K562 (cell line): ENCODE measurements around the gene C6orf141. TPM values are rescaled to one million over a fixed set of nuclear protein-coding genes. Genes with fewer than 3 reads are reported as not detected.

ENCODE experiments used
- ATAC-seq: fragments of 200-7000 bp; cut with Tn5 transposase; 3 replicates; pipeline ENCODE4 v1.9.1; 2020; ENCODE audit warnings: moderate library complexity
- BruUV-seq: library from RNA; stranded (reverse); fragments of 400-500 nt; replicated peaks from 2 replicates; lab custom pipeline; 2021; lab: Mats Ljungman, UMichigan
- CTCF ChIA-PET: fragments of 300-600 bp; formaldehyde crosslinking; extraction: SDS; loops from one replicate; lab custom pipeline; 2021; ENCODE audit warnings: low intra/inter-chr PET ratio; lab: Yijun Ruan, JAX
- POLR2A ChIA-PET: fragments of 300-600, 350-650 bp; sonication (Branson Sonifier 250); formaldehyde crosslinking; extraction: SDS; loops from one replicate; lab custom pipeline; 2021; ENCODE audit warnings: antibody characterized with exemption, inconsistent platforms; lab: Yijun Ruan, JAX
- DNase-seq, 4 experiments: peaks; one replicate each; pipeline versions ENCODE4 v3.0.0 to v3.0.0-alpha.2; 2011 to 2018; ENCODE audit warnings: low spot score in 3 of 4, mixed read lengths in 3 of 4; ENCODE audit errors: extremely low read depth in 1 of 4
- FAIRE-seq: peaks from 2 replicates; lab custom pipeline; 2011; peaks lifted over from hg19 to GRCh38; lab: Jason Lieb, UNC
- H2AFZ ChIP-seq: 2 replicates; pipeline ENCODE4 v1.6.0; 2011; ENCODE audit warnings: low read depth, low read length, control low read depth, inconsistent platforms
- H3K27ac ChIP-seq: fragments of 200-600 bp; 3 replicates; pipeline ENCODE4 v1.8.0; 2011; ENCODE audit warnings: low read depth, mild to moderate bottlenecking, control low read depth, inconsistent platforms, low read length, moderate library complexity, mixed read lengths; ENCODE audit errors: extremely low read depth
- H3K27me3 ChIP-seq, 2 experiments: fragments of 300-600 bp in 1 of 2; 2 replicates in 1 of 2; 3 replicates in 1 of 2; pipeline versions ENCODE4 v1.6.0 to v1.8.0; 2011; ENCODE audit warnings: inconsistent platforms in 2 of 2, low read length in 2 of 2, mild to moderate bottlenecking in 1 of 2, mixed read lengths in 1 of 2, moderate library complexity in 1 of 2; ENCODE audit not compliant: control insufficient read depth in 2 of 2, insufficient read depth in 2 of 2
- H3K36me3 ChIP-seq: fragments of 300-600 bp; 3 replicates; pipeline ENCODE4 v1.8.0; 2011; ENCODE audit warnings: mild to moderate bottlenecking, low read length, inconsistent platforms; ENCODE audit not compliant: control insufficient read depth, insufficient read depth
- H3K4me1 ChIP-seq, 2 experiments: fragments of 200-600 bp in 1 of 2; replicated peaks in 1 of 2; 2 replicates in 1 of 2; 3 replicates in 1 of 2; pipeline versions ENCODE4 v1.5.1 to v1.8.0; 2011; ENCODE audit warnings: inconsistent platforms in 2 of 2, low read length in 2 of 2, mild to moderate bottlenecking in 1 of 2, mixed read lengths in 1 of 2, moderate library complexity in 1 of 2; ENCODE audit not compliant: control insufficient read depth in 2 of 2, insufficient read depth in 2 of 2
- H3K4me2 ChIP-seq: 2 replicates; pipeline ENCODE4 v1.6.1; 2011; ENCODE audit warnings: low read length, control low read depth, inconsistent platforms, mixed read lengths; ENCODE audit not compliant: insufficient read depth
- H3K4me3 ChIP-seq: fragments of 200-600 bp; sonication (generic), shearing (Covaris generic); 2 replicates; pipeline ENCODE4 v1.5.1; 2016; ENCODE audit warnings: control low read depth, inconsistent platforms
- H3K79me2 ChIP-seq: fragments of 200-600 bp; 3 replicates; pipeline ENCODE4 v1.8.0; 2011; ENCODE audit warnings: low read length, inconsistent platforms; ENCODE audit not compliant: control insufficient read depth, insufficient read depth
- H3K9ac ChIP-seq, 2 experiments: 2 replicates each; pipeline versions ENCODE4 v1.6.0 to v1.6.1; 2011; ENCODE audit warnings: low read depth in 2 of 2, low read length in 2 of 2, control low read depth in 1 of 2, inconsistent platforms in 1 of 2, mild to moderate bottlenecking in 1 of 2, mixed read lengths in 1 of 2; ENCODE audit not compliant: insufficient read depth in 1 of 2
- H3K9me1 ChIP-seq: one replicate; pipeline ENCODE4 v1.6.0; 2011; ENCODE audit warnings: inconsistent platforms, mild to moderate bottlenecking, low read length, moderate library complexity; ENCODE audit not compliant: control insufficient read depth, insufficient read depth
- H3K9me3 ChIP-seq: replicated peaks from 2 replicates; pipeline ENCODE4 v1.5.1; 2011; ENCODE audit warnings: low read depth, low read length, inconsistent platforms; ENCODE audit not compliant: control insufficient read depth, insufficient read depth
- H4K20me1 ChIP-seq: replicated peaks from 2 replicates; pipeline ENCODE4 v1.6.1; 2011; ENCODE audit warnings: low read length, inconsistent platforms, mixed read lengths; ENCODE audit not compliant: control insufficient read depth, insufficient read depth
- CUX1 ChIP-seq: fragments of 200-800 bp; sonication (Bioruptor generic); IDR thresholded peaks from 2 replicates; pipeline ENCODE4 v1.6.1; 2016; ENCODE audit warnings: missing genetic modification characterization, missing compliant biosample characterization
- DMBX1 ChIP-seq: fragments of 250-450 bp; sonication (Bioruptor Pico); IDR thresholded peaks from 2 replicates; pipeline ENCODE4 v1.8.0; 2022; ENCODE audit warnings: inconsistent platforms, mild to moderate bottlenecking, moderate library complexity, borderline replicate concordance
- EWSR1 ChIP-seq: fragments of 450-650 bp; IDR thresholded peaks from 2 replicates; pipeline ENCODE4 v1.6.1; 2018; ENCODE audit warnings: borderline replicate concordance, mild to moderate bottlenecking, low read depth, moderate library complexity; ENCODE audit not compliant: partially characterized antibody
- FOS ChIP-seq: IDR thresholded peaks from 3 replicates; pipeline ENCODE4 v1.6.1; 2011; ENCODE audit not compliant: insufficient read length; ENCODE audit errors: extremely low read depth
- HDGF ChIP-seq: fragments of 450-650 bp; IDR thresholded peaks from 2 replicates; pipeline ENCODE4 v1.6.1; 2016
- JUN ChIP-seq, 2 experiments: sonication (generic) in 1 of 2; formaldehyde crosslinking in 1 of 2; IDR thresholded peaks; 2 replicates each; pipeline versions ENCODE4 v1.6.1 to v1.8.0; 2012 to 2022; ENCODE audit warnings: borderline replicate concordance in 2 of 2, mild to moderate bottlenecking in 2 of 2, improper control_type of control experiment in 1 of 2, low read depth in 1 of 2, low read length in 1 of 2, missing genetic modification reagents in 1 of 2
- LARP7 ChIP-seq: fragments of 450-650 bp; IDR thresholded peaks from 2 replicates; pipeline ENCODE4 v1.6.1; 2016
- NUFIP1 ChIP-seq: fragments of 450-650 bp; IDR thresholded peaks from 2 replicates; pipeline ENCODE4 v1.6.1; 2018; ENCODE audit not compliant: partially characterized antibody
- RAD51 ChIP-seq: fragments of 450-650 bp; IDR thresholded peaks from 2 replicates; pipeline ENCODE4 v1.7.1; 2016; ENCODE audit warnings: low read depth, mild to moderate bottlenecking, borderline replicate concordance
- SIN3A ChIP-seq, 2 experiments: fragments of 150-350 bp in 1 of 2; IDR thresholded peaks; 2 replicates each; pipeline ENCODE4 v1.6.1; 2011 to 2016; ENCODE audit warnings: borderline replicate concordance in 2 of 2, low read depth in 2 of 2, low read length in 2 of 2, mild to moderate bottlenecking in 2 of 2, moderate library complexity in 2 of 2; ENCODE audit not compliant: control insufficient read depth in 1 of 2
- SMAD2 ChIP-seq: fragments of 150-350 bp; IDR thresholded peaks from 2 replicates; pipeline ENCODE4 v1.6.1; 2014; ENCODE audit warnings: low read depth, mild to moderate bottlenecking, low read length
- TFE3 ChIP-seq: fragments of 450-650 bp; formaldehyde crosslinking; IDR thresholded peaks from 2 replicates; pipeline ENCODE4 v1.4.0; 2020; ENCODE audit warnings: mild to moderate bottlenecking, mixed read lengths
- ZNF436 ChIP-seq: fragments of 250-450, 450-650 bp; sonication (Bioruptor Pico); formaldehyde crosslinking; IDR thresholded peaks from 2 replicates; pipeline ENCODE4 v1.7.0; 2020; ENCODE audit warnings: mild to moderate bottlenecking
- ZNF639 ChIP-seq, 2 experiments: fragments of 200-800 bp in 1 of 2; sonication (Bioruptor generic) in 1 of 2; sonication (generic) in 1 of 2; formaldehyde crosslinking in 1 of 2; IDR thresholded peaks in 1 of 2; conservative IDR thresholded peaks in 1 of 2; 2 replicates each; pipeline versions ENCODE4 v1.5.0 to v1.6.1; 2016 to 2020; ENCODE audit warnings: missing compliant biosample characterization in 1 of 2, missing genetic modification characterization in 1 of 2, missing genetic modification reagents in 1 of 2
- in situ Hi-C: fragments of 300-500 bp; cut with MboI; formaldehyde crosslinking; loops from 4 replicates; pipeline ENCODE4 v1.15.0; 2018; ENCODE audit warnings: inconsistent platforms, mixed read lengths
- intact Hi-C: fragments of 100-400 bp; cut with micrococcal nuclease; formaldehyde crosslinking; loops from 2 replicates; pipeline ENCODE4 v1.14.2; 2022
- polyA plus RNA-seq, 8 experiments: library from polyadenylated mRNA; depleted of rRNA in 4 of 8; stranded (reverse) in 5 of 8; unstranded in 3 of 8; fragments of >200 nt; fragmentation: Nextera tagmentation in 2 of 8; fragmentation: Illumina TruSeq in 1 of 8; extraction: Ambion mirVana in 2 of 8; extraction: Trizol in 1 of 8; gene quantifications; 2 replicates each; pipeline versions ENCODE4 v1.2.1 to v1.2.3, GENCODE V29; 2011 to 2014; ENCODE audit warnings: inconsistent platforms in 1 of 8, missing spikeins in 1 of 8
- total RNA-seq, 7 experiments: library from RNA; depleted of rRNA in 6 of 7; stranded (reverse); fragments of >200 nt in 6 of 7; fragmentation: Illumina TruSeq in 2 of 7; extraction: Trizol in 2 of 7; gene quantifications; 2 replicates each; pipeline versions ENCODE4 v1.2.1 to v1.2.3, GENCODE V29; 2011 to 2021; ENCODE audit warnings: low replicate concordance in 1 of 7

Gene C6orf141
- total and polyA plus RNA-seq, 9 of the 15 experiments (the other 6 are each of a cell fraction or from before 2014, with no cell fraction given) = not detected

GRCh38 chr6:49558238-49558637 lies 7.8 kb downstream of the C6orf141 start:
- BruUV-seq = no TSS peak
- H3K4me3 ChIP-seq = no peak overlapping the region
- no peak overlapping the region for H3K27ac ChIP-seq
- CTCF ChIA-PET = no interaction called here
- in situ Hi-C loops (no loop called here), intact Hi-C loops (no loop called here)
- no peaks in the 10 kb centered on the region for H4K20me1 ChIP-seq
- H3K79me2 ChIP-seq = no peaks in the 10 kb centered on the region
- H3K27me3 ChIP-seq = no peaks in the 10 kb centered on the region
- ATAC-seq (no peak), DNase-seq (no peak), FAIRE-seq (no peak)
- no peaks in the 10 kb centered on the region for H3K9me1 ChIP-seq
- H3K4me2 ChIP-seq = no peak overlapping the region
- peaks cover 0 to 8% of the 10 kb centered on the region in 2 experiments; a peak in 3 of 5 replicates for H3K4me1 ChIP-seq
- H3K36me3 ChIP-seq = no peaks in the 10 kb centered on the region
- no peaks in the 10 kb centered on the region for H3K9me3 ChIP-seq
- no peak overlapping the region for H2AFZ ChIP-seq
- POLR2A ChIA-PET = interaction anchor here (0.9 to 1.1 kb wide), 2 partner anchors 10 to 343 kb away, joined by 3 to 4 read pairs; no protein-coding TSS in a partner anchor
- no peak overlapping the region for H3K9ac ChIP-seq
- no peak for TF ChIP-seq LARP7
- no peak for TF ChIP-seq NUFIP1
- no peak for TF ChIP-seq TFE3 (CRISPR knock-in tag)
- no peak for TF ChIP-seq SMAD2
- TF ChIP-seq ZNF639 (CRISPR knock-in tag; conservative IDR thresholded peaks at IDR 0.05 in 1 of 2, IDR thresholded peaks at IDR 0.05 in 1 of 2) = no peak
- TF ChIP-seq ZNF436 (CRISPR knock-in tag) = no peak
- no peak for TF ChIP-seq CUX1
- no peak for TF ChIP-seq HDGF
- TF ChIP-seq RAD51 = no peak
- TF ChIP-seq DMBX1 = no peak
- no peak for TF ChIP-seq JUN (IDR thresholded peaks at IDR 0.05; ENCODE audit: borderline replicate concordance, low read depth, low read length)
- TF ChIP-seq JUN (CRISPR knock-in tag; IDR thresholded peaks at IDR 0.05; ENCODE audit: borderline replicate concordance) = no peak
- TF ChIP-seq FOS = no peak
- TF ChIP-seq EWSR1 = no peak
- no peak for TF ChIP-seq SIN3A (IDR thresholded peaks at IDR 0.05; ENCODE audit: borderline replicate concordance in 2 of 2, control insufficient read depth in 1 of 2, low read depth in 2 of 2, low read length in 2 of 2)
